Esophagus muscularis mucosa (tissue), 4 donors: ENCODE data around the gene LILRB3. TPM values are rescaled to one million over a fixed set of nuclear protein-coding genes. Genes with fewer than 3 reads are reported as not detected.

Experiments
- DNase-seq: peaks from one replicate; pipeline ENCODE4 v3.0.0-alpha.2; 2017; ENCODE audit errors: extremely low spot score
- H3K27ac ChIP-seq, 4 donors: fragments of 200-600 bp; sonication (generic); replicated peaks in 1 of 4; 1 replicate in 3 of 4; 2 replicates in 1 of 4; pipeline ENCODE4 v1.5.1; 2016 to 2019; ENCODE audit warnings: mild to moderate bottlenecking in 1 of 4
- H3K27me3 ChIP-seq, 4 donors: fragments of 200-600 bp; sonication (generic); one replicate each; pipeline versions ENCODE4 v1.5.1 to v1.6.0; 2016 to 2019
- H3K36me3 ChIP-seq, 4 donors: fragments of 200-600 bp; sonication (generic); one replicate each; pipeline ENCODE4 v1.5.1; 2016 to 2019
- H3K4me1 ChIP-seq, 4 donors: fragments of 200-600 bp; sonication (generic); one replicate each; pipeline ENCODE4 v1.5.1; 2016 to 2019
- H3K4me3 ChIP-seq, 4 donors: fragments of 200-600 bp; sonication (generic); 1 replicate in 2 of 4; 2 replicates in 2 of 4; pipeline ENCODE4 v1.5.1; 2016 to 2019; ENCODE audit warnings: mild to moderate bottlenecking in 4 of 4, moderate library complexity in 1 of 4
- H3K9me3 ChIP-seq, 4 donors: fragments of 200-600 bp; sonication (generic); 1 replicate in 3 of 4; 2 replicates in 1 of 4; pipeline ENCODE4 v1.5.1; 2016 to 2019
- CTCF ChIP-seq, 3 experiments: fragments of 200-600 bp in 2 of 3; fragments of 450-650 bp in 1 of 3; sonication (generic) in 2 of 3; IDR thresholded peaks; one replicate each; pipeline ENCODE4 v1.5.1; 2017 to 2019; ENCODE audit warnings: antibody characterized with exemption in 3 of 3, mild to moderate bottlenecking in 2 of 3, moderate library complexity in 1 of 3
- EP300 ChIP-seq: sonication (generic); formaldehyde crosslinking; IDR thresholded peaks from one replicate; pipeline ENCODE4 v1.6.1; 2017; ENCODE audit warnings: antibody characterized with exemption
- POLR2A ChIP-seq: fragments of 450-650 bp; IDR thresholded peaks from one replicate; pipeline ENCODE4 v1.6.1; 2017; ENCODE audit warnings: antibody characterized with exemption, moderate library complexity, mild to moderate bottlenecking, low read depth
- POLR2AphosphoS5 ChIP-seq, 2 donors: sonication (generic); formaldehyde crosslinking; IDR thresholded peaks; one replicate each; pipeline ENCODE4 v1.6.1; 2017; ENCODE audit warnings: antibody characterized with exemption in 2 of 2
- WGBS: methylation state at CpG from one replicate; pipeline ENCODE4 v1.1.5; 2018; 5-methylcytosine and 5-hydroxymethylcytosine counted together
- intact Hi-C: fragments of 100-400 bp; cut with DNase I; formaldehyde crosslinking; loops from one replicate; pipeline ENCODE4 v1.15.1; 2023
- small RNA-seq, 3 donors: library from RNA; depleted of rRNA; stranded (forward); fragments of <200 nt; gene quantifications; one replicate each; pipeline ENCODE3, GENCODE V24; 2016
- total RNA-seq, 4 donors: library from RNA; depleted of rRNA; stranded (reverse); fragments of >200 nt; gene quantifications; one replicate each; pipeline versions ENCODE4 v1.1.0 to v1.2.1, GENCODE V29; 2016

The LILRB3 gene
- total RNA-seq, 4 donors from 2014 or later = 9.1 to 36.1 (median 11.3) TPM

DNA sequence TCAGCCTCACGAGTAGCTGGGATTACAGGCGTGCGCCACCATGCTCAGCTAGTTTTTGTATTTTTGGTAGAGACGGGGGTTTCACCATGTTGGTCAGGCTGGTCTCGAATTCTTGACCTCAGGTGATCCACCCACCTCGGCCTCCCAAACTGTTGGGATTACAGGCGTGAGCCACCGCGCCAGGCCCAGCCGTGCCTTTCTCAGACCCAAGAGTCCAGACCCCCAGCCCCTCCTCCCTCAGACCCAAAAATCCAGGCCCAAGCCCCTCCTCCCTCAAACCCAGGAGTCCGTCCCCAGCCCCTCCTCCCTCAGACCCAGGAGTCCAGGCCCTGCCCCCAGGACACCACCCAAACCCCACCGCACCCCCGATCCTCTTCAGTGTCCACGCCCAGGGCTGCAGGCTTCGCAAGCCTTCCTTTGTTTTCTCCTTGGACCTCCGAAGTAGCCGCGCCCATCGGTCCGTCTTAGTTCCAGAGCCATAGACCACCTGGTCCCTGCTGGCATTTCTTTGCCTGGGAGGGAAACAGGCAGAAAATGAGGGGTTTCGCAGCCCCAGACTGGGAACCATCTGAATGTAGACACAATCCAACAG is 53.6 kb downstream of the LILRB3 start:
- DNase-seq = no peak
- Histone ChIP-seq H3K27ac (no peak overlapping the region), H3K9me3 (no peaks in the 10 kb centered on the region), H3K4me3 (no peak overlapping the region), H3K36me3 (no peaks in the 10 kb centered on the region), H3K27me3 (peaks cover 0 to 67% (median 15%) of the 10 kb centered on the region in 4 donors), H3K4me1 (peaks cover 10 to 25% (median 15%) of the 10 kb centered on the region in 4 donors)
- 82% methylated on average over 21 of the region's 21 CpGs for WGBS
- TF ChIP-seq POLR2A (no peak), POLR2AphosphoS5 (IDR thresholded peaks at IDR 0.05) (no peak), CTCF (IDR thresholded peaks at IDR 0.05) (no peak), EP300 (no peak)
- intact Hi-C loops = loop anchor here (5.0 kb wide), 1 partner anchor 33 kb away; the partner anchor contains the start of gene RPS9

GRCh38 chr19:54168174-54168917 is 54.5 kb downstream of the LILRB3 start:
- no peak for TF ChIP-seq POLR2A
- peak; percentile 79 to 89 (median 81) for TF ChIP-seq CTCF (IDR thresholded peaks at IDR 0.05)
- H3K9me3 ChIP-seq = no peaks in the 10 kb centered on the region
- DNase-seq = peak; percentile 97
- intact Hi-C loops = loop anchor here (5.0 kb wide), 1 partner anchor 34 kb away; the partner anchor contains the start of gene RPS9
- H3K4me3 ChIP-seq = peak overlapping the region in 1 of 4 donors; percentile 7
- WGBS = 9% methylated on average over 11 of the region's 25 CpGs
- no peak overlapping the region for H3K27ac ChIP-seq
- no peaks in the 10 kb centered on the region for H3K36me3 ChIP-seq
- H3K4me1 ChIP-seq = peaks cover 12 to 28% (median 18%) of the 10 kb centered on the region in 4 donors
- H3K27me3 ChIP-seq = peaks cover 0 to 58% (median 13%) of the 10 kb centered on the region in 4 donors

Small RNA genes lying within 50 kb of the gene (small RNA-seq; reads per million reads assigned to genes)
- 0 reads per million in 3 donors for gene RNU6-1307P

Other genes starting within 250 kb of the LILRB3 start
- gene CACNG6, start 231.4 kb downstream of the LILRB3 start, total RNA-seq = not detected
- under 1 TPM in 1 of 4 donors, not detected in 3; 0.33 TPM for gene VSTM1, start 159.1 kb downstream of the LILRB3 start, total RNA-seq
- gene TARM1, start 141.6 kb downstream of the LILRB3 start, total RNA-seq = not detected
- gene OSCAR, start 122.2 kb downstream of the LILRB3 start, total RNA-seq = 1 to 10 TPM in 3 of 4 donors, under 1 TPM in 1; 0.29 to 5.0 (median 1.6) TPM
- 10 to 100 TPM in 3 of 4 donors, 1 to 10 TPM in 1; 9.1 to 50.9 (median 26.4) TPM for gene NDUFA3, start 120.2 kb downstream of the LILRB3 start, total RNA-seq
- 10 to 100 TPM; 10.8 to 26.6 (median 19.8) TPM for gene TFPT, start 107.3 kb downstream of the LILRB3 start, total RNA-seq
- 10 to 100 TPM; 44.9 to 64.3 (median 56.0) TPM for gene PRPF31, start 107.3 kb downstream of the LILRB3 start, total RNA-seq
- 10 to 100 TPM; 15.1 to 25.3 (median 21.1) TPM for gene CNOT3, start 85.2 kb downstream of the LILRB3 start, total RNA-seq
- 10 to 100 TPM in 3 of 4 donors, 1 to 10 TPM in 1; 10.0 to 12.7 (median 11.5) TPM for gene LENG1, start 63.3 kb downstream of the LILRB3 start, total RNA-seq
- under 1 TPM in 3 of 4 donors, not detected in 1; 0.26 to 0.98 (median 0.33) TPM for gene TMC4, start 49.8 kb downstream of the LILRB3 start, total RNA-seq
- 10 to 100 TPM; 40.3 to 83.2 (median 59.4) TPM for gene MBOAT7, start 33.4 kb downstream of the LILRB3 start, total RNA-seq
- 100 to 1,000 TPM in 1 of 4 donors, 10 to 100 TPM in 3; 49.4 to 103 (median 86.8) TPM for gene TSEN34, start 31.7 kb downstream of the LILRB3 start, total RNA-seq
- 1,000 to 10,000 TPM; 1,410 to 2,465 (median 1,750) TPM for gene RPS9, start 22.1 kb downstream of the LILRB3 start, total RNA-seq
- 1 to 10 TPM in 3 of 4 donors, under 1 TPM in 1; 0.86 to 2.9 (median 2.6) TPM for gene LILRA6, start 19.8 kb upstream of the LILRB3 start, total RNA-seq
- gene LILRB5, start 34.3 kb upstream of the LILRB3 start, total RNA-seq = 10 to 100 TPM; 16.6 to 26.6 (median 21.4) TPM
- gene LILRB2, start 58.1 kb upstream of the LILRB3 start, total RNA-seq = 1 to 10 TPM; 2.1 to 5.6 (median 2.6) TPM
- 10 to 100 TPM in 1 of 4 donors, 1 to 10 TPM in 3; 1.5 to 12.1 (median 2.7) TPM for gene LILRA5, start 90.2 kb upstream of the LILRB3 start, total RNA-seq
- not detected for gene LILRA4, start 116.2 kb upstream of the LILRB3 start, total RNA-seq
- 10 to 100 TPM in 3 of 4 donors, 1 to 10 TPM in 1; 7.6 to 23.4 (median 13.0) TPM for gene LAIR1, start 141.9 kb upstream of the LILRB3 start, total RNA-seq
- gene TTYH1, start 192.5 kb upstream of the LILRB3 start, total RNA-seq = 1 to 10 TPM in 3 of 4 donors, under 1 TPM in 1; 0.83 to 8.0 (median 5.6) TPM
- 100 to 1,000 TPM in 1 of 4 donors, 10 to 100 TPM in 3; 42.9 to 115 (median 72.2) TPM for gene LENG8, start 226.2 kb upstream of the LILRB3 start, total RNA-seq
- 1 to 10 TPM; 5.4 to 9.3 (median 8.1) TPM for gene LENG9, start 240.8 kb upstream of the LILRB3 start, total RNA-seq